Activated CD4-positive, alpha-beta memory T cell treated with anti-CD3 and anti-CD28 coated beads, Interleukin-2, amount 10 ng/mL, durations not matched to agents 7 days and 5 days (primary cell): Measurements from ENCODE around the gene MYH7. TPM values are rescaled to one million over a fixed set of nuclear protein-coding genes. Genes with fewer than 3 reads are reported as not detected.

Experiments
- CTCF ChIA-PET: fragments of 350-600 bp; sonication (Branson Sonifier 250); formaldehyde crosslinking; loops from one replicate; lab custom pipeline; 2021; ENCODE audit warnings: antibody characterized with exemption, inconsistent platforms; lab: Charles Lee
- POLR2A ChIA-PET: fragments of 350-600 bp; sonication (Branson Sonifier 250); formaldehyde crosslinking; loops from one replicate; lab custom pipeline; 2021; ENCODE audit warnings: antibody characterized with exemption; lab: Charles Lee
- DNase-seq: peaks from one replicate; pipeline ENCODE4 v3.0.0-alpha.2; 2020
- H3K27ac Mint-ChIP-seq: one replicate; pipeline ENCODE4 v1.8.0; 2021; ENCODE audit warnings: mild to moderate bottlenecking, mixed read lengths
- H3K27me3 Mint-ChIP-seq: one replicate; pipeline ENCODE4 v1.8.0; 2021; ENCODE audit warnings: mixed read lengths
- H3K36me3 Mint-ChIP-seq: one replicate; pipeline ENCODE4 v1.8.0; 2021; ENCODE audit warnings: low read depth, mixed read lengths
- H3K4me1 Mint-ChIP-seq: one replicate; pipeline ENCODE4 v1.8.0; 2021; ENCODE audit warnings: mixed read lengths
- H3K4me3 Mint-ChIP-seq: one replicate; pipeline ENCODE4 v1.8.0; 2021; ENCODE audit warnings: mild to moderate bottlenecking, mixed read lengths
- H3K9me3 Mint-ChIP-seq: one replicate; pipeline ENCODE4 v1.8.0; 2021; ENCODE audit warnings: mixed read lengths
- total RNA-seq, 2 experiments: library from RNA; stranded (reverse); gene quantifications; one replicate each; pipeline ENCODE4 v1.2.3, GENCODE V29; 2021

Gene MYH7
- total RNA-seq, 2 experiments from 2014 or later: 0.05 TPM; not detected in 1

GRCh38 chr14:23382276-23382675 is 53.2 kb downstream of the MYH7 start:
- Mint-ChIP-seq H3K4me1 (no peaks in the 10 kb centered on the region), H3K27ac (no peak overlapping the region), H3K4me3 (no peak overlapping the region), H3K36me3 (no peaks in the 10 kb centered on the region), H3K9me3 (no peaks in the 10 kb centered on the region), H3K27me3 (peaks cover 3% of the 10 kb centered on the region)
- ChIA-PET CTCF (interaction anchor here (2.0 kb wide), 1 partner anchor 262 kb away, joined by 6 read pairs; no protein-coding TSS in a partner anchor), POLR2A (interaction anchor here (2.7 kb wide), 1 partner anchor 61 kb away, joined by 10 read pairs; the partner anchor contains the start of gene PABPN1)
- DNase-seq: no peak

DNA sequence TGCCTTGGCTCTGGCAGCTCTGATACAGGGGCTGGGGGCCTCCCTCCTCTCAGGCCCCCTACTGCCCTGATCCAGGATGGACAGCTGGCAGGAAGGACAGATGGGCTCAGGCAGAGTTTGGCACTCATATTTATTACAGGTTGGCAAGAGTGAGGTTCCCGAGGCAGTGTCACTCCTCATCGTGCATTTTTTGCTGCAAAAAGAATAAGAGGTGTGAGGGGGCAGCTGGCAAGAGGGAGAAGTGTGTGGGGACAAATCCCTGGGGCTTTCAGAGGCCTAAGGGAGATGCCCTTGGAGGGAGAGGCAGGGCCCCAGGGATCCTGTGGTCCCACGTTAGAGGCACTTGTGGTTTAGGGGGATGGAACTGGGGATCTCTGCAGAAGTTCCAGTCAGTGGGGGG is 53.6 kb downstream of the MYH7 start:
- peaks cover 3% of the 10 kb centered on the region for H3K27me3 Mint-ChIP-seq
- no peaks in the 10 kb centered on the region for H3K4me1 Mint-ChIP-seq
- no peaks in the 10 kb centered on the region for H3K9me3 Mint-ChIP-seq
- H3K4me3 Mint-ChIP-seq: no peak overlapping the region
- CTCF ChIA-PET: interaction anchor here (2.0 kb wide), 1 partner anchor 261 kb away, joined by 6 read pairs; no protein-coding TSS in a partner anchor
- POLR2A ChIA-PET: interaction anchor here (2.7 kb wide), 1 partner anchor 60 kb away, joined by 10 read pairs; the partner anchor contains the start of gene PABPN1
- no peaks in the 10 kb centered on the region for H3K36me3 Mint-ChIP-seq
- no peak overlapping the region for H3K27ac Mint-ChIP-seq
- DNase-seq: no peak

DNA sequence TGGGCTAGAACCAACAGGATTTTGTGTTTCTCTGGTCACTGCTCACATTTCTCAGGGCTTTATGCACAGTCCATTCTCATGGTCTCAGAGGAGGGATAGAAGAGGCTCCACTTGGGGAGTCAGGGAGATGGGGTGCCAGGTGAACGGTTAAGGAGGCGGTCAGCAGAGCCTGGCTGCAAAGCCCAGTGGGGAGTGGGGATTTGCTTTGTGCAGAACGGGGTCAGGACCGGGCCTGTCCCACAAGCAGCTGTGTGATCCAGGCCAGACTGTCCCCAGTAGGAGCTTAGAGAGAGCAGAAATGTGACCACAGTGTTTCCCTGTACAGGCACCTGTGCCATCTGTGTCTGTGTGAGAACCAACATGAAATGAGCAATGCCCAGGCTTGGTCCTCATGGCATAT is 54.5 kb downstream of the MYH7 start:
- peaks cover 3% of the 10 kb centered on the region for H3K27me3 Mint-ChIP-seq
- DNase-seq: no peak
- no peaks in the 10 kb centered on the region for H3K9me3 Mint-ChIP-seq
- CTCF ChIA-PET: interaction anchor here (0.9 to 3.1 kb wide), 13 partner anchors 7 to 313 kb away, joined by 3 to 27 read pairs (median 5); no protein-coding TSS in a partner anchor
- no peaks in the 10 kb centered on the region for H3K4me1 Mint-ChIP-seq
- no peak overlapping the region for H3K4me3 Mint-ChIP-seq
- no peaks in the 10 kb centered on the region for H3K36me3 Mint-ChIP-seq
- POLR2A ChIA-PET: interaction anchor here (2.7 kb wide), 1 partner anchor 59 kb away, joined by 10 read pairs; the partner anchor contains the start of gene PABPN1
- no peak overlapping the region for H3K27ac Mint-ChIP-seq

GRCh38 chr14:23380197-23380914 is 55.1 kb downstream of the MYH7 start:
- Mint-ChIP-seq H3K4me3 (no peak overlapping the region), H3K36me3 (no peaks in the 10 kb centered on the region), H3K27me3 (peaks cover 3% of the 10 kb centered on the region), H3K9me3 (no peaks in the 10 kb centered on the region), H3K4me1 (no peaks in the 10 kb centered on the region), H3K27ac (no peak overlapping the region)
- no peak for DNase-seq
- POLR2A ChIA-PET: interaction anchor here (1.4 to 2.7 kb wide), 2 partner anchors 54 to 59 kb away, joined by 3 to 10 read pairs; partner anchors contain the start of gene PABPN1
- CTCF ChIA-PET: interaction anchor here (0.6 to 3.1 kb wide), 27 partner anchors 8 to 312 kb away, joined by 3 to 27 read pairs (median 4); partner anchors contain the start of genes EFS and SLC22A17

- DNase-seq: peak; percentile 63
- H3K27me3 Mint-ChIP-seq: peaks cover 3% of the 10 kb centered on the region
- H3K9me3 Mint-ChIP-seq: no peaks in the 10 kb centered on the region
- H3K4me1 Mint-ChIP-seq: no peaks in the 10 kb centered on the region
- H3K36me3 Mint-ChIP-seq: no peaks in the 10 kb centered on the region
- H3K27ac Mint-ChIP-seq: no peak overlapping the region
- H3K4me3 Mint-ChIP-seq: no peak overlapping the region
- POLR2A ChIA-PET: interaction anchor here (1.4 to 2.7 kb wide), 2 partner anchors 53 to 58 kb away, joined by 3 to 10 read pairs; partner anchors contain the start of gene PABPN1
- CTCF ChIA-PET: interaction anchor here (0.6 to 3.1 kb wide), 27 partner anchors 9 to 311 kb away, joined by 3 to 27 read pairs (median 4); partner anchors contain the start of genes EFS and SLC22A17
These were observed 55.9 kb downstream of the MYH7 start for GRCh38 chr14:23379366-23380196.

- no peaks in the 10 kb centered on the region for H3K36me3 Mint-ChIP-seq
- POLR2A ChIA-PET: no interaction called here
- no peak overlapping the region for H3K27ac Mint-ChIP-seq
- peaks cover 3% of the 10 kb centered on the region for H3K27me3 Mint-ChIP-seq
- no peaks in the 10 kb centered on the region for H3K9me3 Mint-ChIP-seq
- no peak overlapping the region for H3K4me3 Mint-ChIP-seq
- no peak for DNase-seq
- no peaks in the 10 kb centered on the region for H3K4me1 Mint-ChIP-seq
- CTCF ChIA-PET: interaction anchor here (1.8 to 3.1 kb wide), 3 partner anchors 11 to 258 kb away, joined by 7 to 27 read pairs (median 7); no protein-coding TSS in a partner anchor
These were observed 56.7 kb downstream of the MYH7 start for GRCh38 chr14:23378612-23379220.

DNA sequence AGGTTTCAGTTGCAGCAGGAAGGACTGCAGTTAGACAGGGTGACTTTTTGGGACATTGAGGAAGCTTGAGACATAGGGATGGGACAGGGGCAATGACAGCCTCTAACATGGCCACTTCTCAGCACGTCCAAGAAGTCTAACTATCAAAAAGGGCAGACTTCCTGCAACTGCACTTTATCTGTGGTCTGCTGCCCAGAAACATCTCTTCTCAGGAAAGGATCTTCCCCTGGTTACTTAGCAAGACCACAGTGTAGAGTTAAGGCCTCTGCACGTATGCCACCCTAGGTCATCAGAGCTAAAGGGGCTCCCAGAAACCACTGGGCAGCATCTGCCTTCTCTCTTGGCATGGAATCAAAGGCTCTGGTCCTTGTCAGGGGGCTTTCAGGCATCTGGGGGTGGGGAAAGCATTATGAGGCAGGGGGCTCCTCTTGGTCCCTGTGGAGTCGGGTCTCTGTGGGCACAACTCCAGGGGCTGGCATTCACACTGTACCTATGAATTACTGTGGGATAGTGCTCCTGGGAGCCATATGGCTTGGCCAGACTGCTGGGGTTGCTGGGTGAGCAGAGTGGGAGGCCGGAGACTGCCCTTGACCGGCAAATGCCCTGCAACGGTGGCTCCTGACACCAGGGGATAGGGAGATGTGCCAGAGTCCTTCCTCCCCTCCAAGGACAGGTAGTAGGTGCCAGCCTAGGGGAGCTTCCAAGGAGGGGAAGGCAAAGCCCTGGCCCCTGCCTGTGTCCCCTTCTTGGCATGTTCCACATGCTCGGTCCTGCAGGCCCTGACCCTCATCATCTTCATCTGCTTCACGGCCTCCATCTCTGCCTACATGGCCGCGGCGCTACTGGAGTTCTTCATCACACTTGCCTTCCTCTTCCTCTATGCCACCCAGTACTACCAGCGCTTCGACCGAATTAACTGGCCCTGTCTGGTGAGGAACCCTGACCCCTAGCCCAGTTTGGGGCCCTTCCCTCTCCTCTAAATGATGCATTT is 57.6 kb downstream of the MYH7 start:
- CTCF ChIA-PET: no interaction called here
- DNase-seq: no peak
- POLR2A ChIA-PET: no interaction called here
- no peaks in the 10 kb centered on the region for H3K4me1 Mint-ChIP-seq
- no peaks in the 10 kb centered on the region for H3K36me3 Mint-ChIP-seq
- H3K27me3 Mint-ChIP-seq: peaks cover 3% of the 10 kb centered on the region
- H3K4me3 Mint-ChIP-seq: no peak overlapping the region
- H3K9me3 Mint-ChIP-seq: no peaks in the 10 kb centered on the region
- H3K27ac Mint-ChIP-seq: no peak overlapping the region

- CTCF ChIA-PET: interaction anchor here (1.1 kb wide), 1 partner anchor 25 kb away, joined by 3 read pairs; the partner anchor contains the start of gene SLC22A17
These were observed 58.3 kb downstream of the MYH7 start for GRCh38 chr14:23377198-23377550.

GRCh38 chr14:23376482-23377197 is 58.8 kb downstream of the MYH7 start, which contains the start of gene CMTM5:
TSS of gene CMTM5 (plus strand) at chr14:23377046. CDS start at chr14:23377252, 206 bp downstream.
- peaks cover 2% of the 10 kb centered on the region for H3K4me1 Mint-ChIP-seq
- H3K27me3 Mint-ChIP-seq: peaks cover 3% of the 10 kb centered on the region
- H3K4me3 Mint-ChIP-seq: no peak within 1 kb of the TSS
- ChIA-PET CTCF (interaction anchor here (1.1 kb wide), 1 partner anchor 24 kb away, joined by 3 read pairs; the partner anchor contains the start of gene SLC22A17), POLR2A (no interaction called here)
- H3K36me3 Mint-ChIP-seq: no peaks in the 10 kb centered on the region
- DNase-seq: no peak
- H3K9me3 Mint-ChIP-seq: no peaks in the 10 kb centered on the region
- no peak within 1 kb of the TSS for H3K27ac Mint-ChIP-seq

More at GRCh38 chr14:23377198-23377550, 58.3 kb downstream of the MYH7 start:
- Mint-ChIP-seq H3K27me3 (peaks cover 3% of the 10 kb centered on the region), H3K36me3 (no peaks in the 10 kb centered on the region), H3K9me3 (no peaks in the 10 kb centered on the region), H3K27ac (no peak overlapping the region), H3K4me1 (no peaks in the 10 kb centered on the region), H3K4me3 (no peak overlapping the region)
- DNase-seq: no peak
- POLR2A ChIA-PET: no interaction called here

- Mint-ChIP-seq H3K27ac (no peak overlapping the region), H3K36me3 (no peaks in the 10 kb centered on the region), H3K4me3 (no peak overlapping the region), H3K4me1 (peaks cover 4% of the 10 kb centered on the region), H3K9me3 (no peaks in the 10 kb centered on the region), H3K27me3 (peaks cover 4% of the 10 kb centered on the region)
- POLR2A ChIA-PET: no interaction called here
- CTCF ChIA-PET: interaction anchor here (0.6 kb wide), 1 partner anchor 111 kb away, joined by 3 read pairs; no protein-coding TSS in a partner anchor
- no peak for DNase-seq
These were observed 59.8 kb downstream of the MYH7 start for GRCh38 chr14:23375527-23376251.
